ENCODE data around the gene ARID1B.

ARID1B gene

GRCh38 chr6:156938143-156938542, 161.0 kb downstream of the ARID1B start:
- Histone ChIP-seq H3K4me1 (ENCODE audit: low read length) (no peaks in the 10 kb centered on the region), H3K79me2 (ENCODE audit: low read length) (peaks cover 74% of the 10 kb centered on the region), H3F3A (ENCODE audit: insufficient read depth, low read length) (no peaks in the 10 kb centered on the region), H4K20me1 (ENCODE audit: insufficient read depth, low read length) (no peaks in the 10 kb centered on the region), H3K4me2 (ENCODE audit: low read depth, low read length) (no peak overlapping the region), H2AFZ (ENCODE audit: low read length) (no peak overlapping the region), H3K4me3 (ENCODE audit: low read length) (no peak overlapping the region), H3K9ac (ENCODE audit: low read length) (no peak overlapping the region), H3K36me3 (replicated peaks; ENCODE audit: insufficient read depth, low read length) (no peaks in the 10 kb centered on the region), H3K27ac (ENCODE audit: low read length) (no peak overlapping the region), H3K9me3 (replicated peaks; ENCODE audit: insufficient read depth, low read length) (no peaks in the 10 kb centered on the region), H3K9me2 (replicated peaks; ENCODE audit: insufficient read depth, low read length) (no peaks in the 10 kb centered on the region), H3K27me3 (replicated peaks; ENCODE audit: insufficient read depth, low read length) (no peaks in the 10 kb centered on the region)
- no peak for DNase-seq
- no peak for TF ChIP-seq EZH2phosphoT487 (IDR thresholded peaks at IDR 0.05; ENCODE audit: low read length)
- TF ChIP-seq CTCF (IDR thresholded peaks at IDR 0.05; ENCODE audit: low read length) = no peak
- no peak for TF ChIP-seq EZH2 (optimal IDR thresholded peaks at IDR 0.05; ENCODE audit: low read depth, low read length)

- Histone ChIP-seq H3K27ac (ENCODE audit: low read length) (no peak overlapping the region), H3K36me3 (replicated peaks; ENCODE audit: insufficient read depth, low read length) (no peaks in the 10 kb centered on the region), H3K79me2 (ENCODE audit: low read length) (peaks cover 78% of the 10 kb centered on the region), H3K9me2 (replicated peaks; ENCODE audit: insufficient read depth, low read length) (no peaks in the 10 kb centered on the region), H3K9me3 (replicated peaks; ENCODE audit: insufficient read depth, low read length) (no peaks in the 10 kb centered on the region), H3K27me3 (replicated peaks; ENCODE audit: insufficient read depth, low read length) (no peaks in the 10 kb centered on the region), H2AFZ (ENCODE audit: low read length) (no peak overlapping the region), H3K9ac (ENCODE audit: low read length) (no peak overlapping the region), H3K4me3 (ENCODE audit: low read length) (no peak overlapping the region), H3K4me2 (ENCODE audit: low read depth, low read length) (no peak overlapping the region), H3K4me1 (ENCODE audit: low read length) (no peaks in the 10 kb centered on the region), H4K20me1 (ENCODE audit: insufficient read depth, low read length) (no peaks in the 10 kb centered on the region), H3F3A (ENCODE audit: insufficient read depth, low read length) (no peaks in the 10 kb centered on the region)
- TF ChIP-seq EZH2phosphoT487 (IDR thresholded peaks at IDR 0.05; ENCODE audit: low read length) (no peak), EZH2 (optimal IDR thresholded peaks at IDR 0.05; ENCODE audit: low read depth, low read length) (no peak), CTCF (IDR thresholded peaks at IDR 0.05; ENCODE audit: low read length) (no peak)
- no peak for DNase-seq
Measured at GRCh38 chr6:156940221-156940620, 163.0 kb downstream of the ARID1B start.

- no peaks in the 10 kb centered on the region for H4K20me1 ChIP-seq (ENCODE audit: insufficient read depth, low read length)
Measured at GRCh38 chr6:156942266-156942665, 165.1 kb downstream of the ARID1B start.

More at GRCh38 chr6:156942266-156942665, 165.1 kb downstream of the ARID1B start:
- Histone ChIP-seq H3K9ac (ENCODE audit: low read length) (no peak overlapping the region), H3K9me2 (replicated peaks; ENCODE audit: insufficient read depth, low read length) (no peaks in the 10 kb centered on the region), H3F3A (ENCODE audit: insufficient read depth, low read length) (no peaks in the 10 kb centered on the region), H3K4me2 (ENCODE audit: low read depth, low read length) (no peak overlapping the region), H3K4me1 (ENCODE audit: low read length) (no peaks in the 10 kb centered on the region), H3K4me3 (ENCODE audit: low read length) (no peak overlapping the region), H3K27me3 (replicated peaks; ENCODE audit: insufficient read depth, low read length) (no peaks in the 10 kb centered on the region), H3K79me2 (ENCODE audit: low read length) (peaks cover 79% of the 10 kb centered on the region), H3K36me3 (replicated peaks; ENCODE audit: insufficient read depth, low read length) (no peaks in the 10 kb centered on the region), H2AFZ (ENCODE audit: low read length) (no peak overlapping the region), H3K27ac (ENCODE audit: low read length) (no peak overlapping the region), H3K9me3 (replicated peaks; ENCODE audit: insufficient read depth, low read length) (no peaks in the 10 kb centered on the region)
- DNase-seq = no peak
- no peak for TF ChIP-seq CTCF (IDR thresholded peaks at IDR 0.05; ENCODE audit: low read length)
- no peak for TF ChIP-seq EZH2phosphoT487 (IDR thresholded peaks at IDR 0.05; ENCODE audit: low read length)
- no peak for TF ChIP-seq EZH2 (optimal IDR thresholded peaks at IDR 0.05; ENCODE audit: low read depth, low read length)

All from MM.1S (cell line).